ENCODE data around the gene SPIRE1. TPM values are rescaled to one million over a fixed set of nuclear protein-coding genes. Genes with fewer than 3 reads are reported as not detected.

Gene SPIRE1
- total and polyA plus RNA-seq, 2 of the 4 experiments (the other 2 are of a cell fraction) = 11.6 to 31.4 TPM

DNA sequence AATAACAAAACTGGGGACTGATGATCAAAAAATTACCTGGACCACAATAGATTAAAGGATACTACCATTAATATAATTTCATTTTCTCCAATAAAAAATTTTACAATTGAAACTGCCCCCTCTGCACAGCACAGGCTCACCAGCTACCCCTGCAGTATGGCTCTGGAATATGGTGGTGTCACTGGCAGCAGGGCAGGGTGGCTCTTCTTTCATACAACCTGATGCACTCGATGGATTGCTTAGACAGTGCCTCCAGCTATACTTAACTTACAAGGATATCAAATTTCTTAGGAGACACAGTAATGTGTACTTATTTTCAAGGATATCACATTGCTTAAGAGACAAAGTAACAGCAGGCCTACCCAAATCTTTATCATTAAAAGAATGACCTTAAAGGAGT, 126.2 kb downstream of the SPIRE1 start:
- no peak overlapping the region for H2BK5ac ChIP-seq (ENCODE audit: low read depth, low read length, poor library complexity, severe bottlenecking)
- no peak overlapping the region for H2BK120ac ChIP-seq (ENCODE audit: low read depth, low read length)
- no peak overlapping the region for H3K56ac ChIP-seq (ENCODE audit: extremely low read depth, insufficient read depth, low read length)
- H2BK15ac ChIP-seq (ENCODE audit: low read depth, low read length) = no peak overlapping the region
- H2AK5ac ChIP-seq (ENCODE audit: low read depth, low read length) = no peak overlapping the region
- intact Hi-C loops (cut with micrococcal nuclease) (loop anchor here (5.0 kb wide), 1 partner anchor 139 kb away; no protein-coding TSS in a partner anchor), dilution Hi-C loops (cut with HindIII; ENCODE audit: low sequenced_read_pairs, unreplicated experiment) (no loop called here), in situ Hi-C loops (cut with MboI; ENCODE audit: low sequenced_read_pairs) (loop anchor here (5.0 kb wide), 1 partner anchor 134 kb away; no protein-coding TSS in a partner anchor)
- no peak overlapping the region for H2AK9ac ChIP-seq (replicated peaks; ENCODE audit: low read depth, low read length, poor library complexity)
- DNase-seq = peak; percentile 34
- H3K4me1 ChIP-seq (ENCODE audit: control insufficient read depth, insufficient read depth, low read length) = no peaks in the 10 kb centered on the region; the same call in none of the 2 replicates
- no peaks in the 10 kb centered on the region for H3K9me3 ChIP-seq (ENCODE audit: control insufficient read depth, insufficient read depth, low read length)
- H3K18ac ChIP-seq (ENCODE audit: low read depth, low read length) = no peak overlapping the region
- H2AFZ ChIP-seq (replicated peaks; ENCODE audit: low read length, poor library complexity) = no peak overlapping the region
- H4K5ac ChIP-seq (ENCODE audit: low read depth, low read length) = no peak overlapping the region
- WGBS, 2 experiments (ENCODE audit: extremely low coverage in 2 of 2, insufficient read length in 1 of 2) = no CpG with 5 or more reads among the region's 1 CpG
- H3K27me3 ChIP-seq (ENCODE audit: control insufficient read depth, insufficient read depth, low read length) = no peaks in the 10 kb centered on the region
- H3K9ac ChIP-seq (ENCODE audit: low read depth, low read length) = no peak overlapping the region
- H4K8ac ChIP-seq (ENCODE audit: low read depth in 2 of 2, low read length in 2 of 2) = no peak overlapping the region
- H4K20me1 ChIP-seq (ENCODE audit: insufficient read depth, low read length) = peaks cover 8% of the 10 kb centered on the region; the same call in 1 of the 2 replicates
- H3K4me3 ChIP-seq (ENCODE audit: insufficient read depth, low read depth, low read length) = no peak overlapping the region
- peak; percentile 81 for ATAC-seq (ENCODE audit: low read depth)
- ChIA-PET POLR2A (ENCODE audit: unreplicated experiment) (no interaction called here), CTCF (no interaction called here)
- no peak overlapping the region for H3K23ac ChIP-seq (ENCODE audit: low read depth, low read length)
- no TSS peak for BruUV-seq (replicated peaks)
- no peak overlapping the region for H3K4me2 ChIP-seq (ENCODE audit: low read depth, low read length)
- TF ChIP-seq CHD1 (IDR thresholded peaks at IDR 0.05; ENCODE audit: low read depth, low read length) (no peak), SMC3 (IDR thresholded peaks at IDR 0.05; ENCODE audit: low read depth, low read length) (no peak), NFE2L2 (IDR thresholded peaks at IDR 0.05; ENCODE audit: low read depth, low read length) (no peak), CTCF (conservative IDR thresholded peaks at IDR 0.05; ENCODE audit: low read depth, low read length) (no peak), FOS (IDR thresholded peaks at IDR 0.05; ENCODE audit: low read depth, low read length) (no peak), MAZ (IDR thresholded peaks at IDR 0.05; ENCODE audit: borderline replicate concordance, low read depth, low read length) (no peak), RFX5 (IDR thresholded peaks at IDR 0.05; ENCODE audit: low read depth, low read length) (no peak), RAD21 (IDR thresholded peaks at IDR 0.05; ENCODE audit: low read length) (no peak), BHLHE40 (IDR thresholded peaks at IDR 0.05; ENCODE audit: low read depth, low read length) (no peak), MXI1 (IDR thresholded peaks at IDR 0.05; ENCODE audit: borderline replicate concordance, low read depth, low read length) (no peak), RCOR1 (IDR thresholded peaks at IDR 0.05; ENCODE audit: insufficient replicate concordance, low read length) (no peak), MAFK (IDR thresholded peaks at IDR 0.05; ENCODE audit: low read depth, low read length) (no peak), POLR2A (IDR thresholded peaks at IDR 0.05; ENCODE audit: low read depth, low read length) (no peak), USF2 (IDR thresholded peaks at IDR 0.05; ENCODE audit: low read depth, low read length) (no peak), CEBPB (IDR thresholded peaks at IDR 0.05; ENCODE audit: low read depth, low read length) (no peak)
- TF ChIP-seq, protein P1, sequence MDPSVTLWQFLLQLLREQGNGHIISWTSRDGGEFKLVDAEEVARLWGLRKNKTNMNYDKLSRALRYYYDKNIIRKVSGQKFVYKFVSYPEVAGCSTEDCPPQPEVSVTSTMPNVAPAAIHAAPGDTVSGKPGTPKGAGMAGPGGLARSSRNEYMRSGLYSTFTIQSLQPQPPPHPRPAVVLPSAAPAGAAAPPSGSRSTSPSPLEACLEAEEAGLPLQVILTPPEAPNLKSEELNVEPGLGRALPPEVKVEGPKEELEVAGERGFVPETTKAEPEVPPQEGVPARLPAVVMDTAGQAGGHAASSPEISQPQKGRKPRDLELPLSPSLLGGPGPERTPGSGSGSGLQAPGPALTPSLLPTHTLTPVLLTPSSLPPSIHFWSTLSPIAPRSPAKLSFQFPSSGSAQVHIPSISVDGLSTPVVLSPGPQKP (IDR thresholded peaks at IDR 0.05; ENCODE audit: borderline replicate concordance, low read depth, low read length) = no peak
- H2BK20ac ChIP-seq (ENCODE audit: low read depth, low read length) = no peak overlapping the region
- no peak overlapping the region for H3K14ac ChIP-seq (replicated peaks; ENCODE audit: low read depth, low read length)
- H3K27ac ChIP-seq (ENCODE audit: insufficient read depth, low read length) = no peak overlapping the region
- no peak overlapping the region for H3K4ac ChIP-seq (ENCODE audit: low read depth, low read length)
- H3K9me1 ChIP-seq (ENCODE audit: insufficient read depth, low read length) = peaks cover 4% of the 10 kb centered on the region; the same call in 1 of the 2 replicates
- H3K36me3 ChIP-seq (ENCODE audit: control insufficient read depth, insufficient read depth, low read length) = no peaks in the 10 kb centered on the region
- H3K79me1 ChIP-seq (ENCODE audit: low read depth in 1 of 2, low read length in 2 of 2) = peaks cover 25 to 42% of the 10 kb centered on the region in 2 experiments
- H4K91ac ChIP-seq (ENCODE audit: insufficient read depth, low read depth, low read length) = no peak overlapping the region

All from IMR-90 (cell line).